OCI-LY7 (cell line): ENCODE data around the gene SPAG16. TPM values are rescaled to one million over a fixed set of nuclear protein-coding genes. Genes with fewer than 3 reads are reported as not detected.

ENCODE experiments used
- BruUV-seq: library from RNA; stranded (reverse); fragments of 400-500 nt; replicated peaks from 2 replicates; lab custom pipeline; 2021; lab: Mats Ljungman, UMichigan
- CTCF ChIA-PET: fragments of 300-600 bp; sonication (Branson Sonifier 250); formaldehyde crosslinking; loops from one replicate; lab custom pipeline; 2022; ENCODE audit warnings: antibody characterized with exemption; ENCODE audit not compliant: unreplicated experiment; lab: Charles Lee
- POLR2A ChIA-PET: fragments of 300-600 bp; sonication (Branson Sonifier 250); formaldehyde crosslinking; loops from one replicate; lab custom pipeline; 2022; ENCODE audit warnings: antibody characterized with exemption; lab: Charles Lee
- DNase-seq: peaks from one replicate; pipeline ENCODE4 v3.0.0-alpha.2; 2015; ENCODE audit warnings: low spot score
- H2AFZ ChIP-seq: fragments of 200-600 bp; sonication (generic), shearing (Covaris generic); 2 replicates; pipeline ENCODE4 v1.6.1; 2014; ENCODE audit warnings: mild to moderate bottlenecking, antibody characterized with exemption, low read length, moderate library complexity
- H3K27ac ChIP-seq: fragments of 200-600 bp; sonication (generic); 2 replicates; pipeline ENCODE4 v1.5.1; 2014; ENCODE audit warnings: mixed run types, low read depth, mild to moderate bottlenecking, moderate library complexity, low read length, inconsistent platforms; ENCODE audit not compliant: poor library complexity, severe bottlenecking
- H3K36me3 ChIP-seq: fragments of 200-600 bp; sonication (generic); 2 replicates; pipeline ENCODE4 v1.6.1; 2014; ENCODE audit warnings: mild to moderate bottlenecking, antibody characterized with exemption, low read length, moderate library complexity, mixed read lengths; ENCODE audit not compliant: insufficient read depth
- H3K4me1 ChIP-seq: fragments of 200-600 bp; sonication (generic); 2 replicates; pipeline ENCODE4 v1.5.1; 2014; ENCODE audit warnings: mild to moderate bottlenecking, low read length; ENCODE audit not compliant: insufficient read depth, poor library complexity, severe bottlenecking
- H3K4me2 ChIP-seq: fragments of 200-600 bp; sonication (generic); 2 replicates; pipeline ENCODE4 v1.6.1; 2014; ENCODE audit warnings: mild to moderate bottlenecking, low read length
- H3K4me3 ChIP-seq: fragments of 200-600 bp; sonication (generic); 2 replicates; pipeline ENCODE4 v1.5.1; 2014; ENCODE audit warnings: mild to moderate bottlenecking, low read depth, low read length; ENCODE audit not compliant: poor library complexity, severe bottlenecking
- H3K79me2 ChIP-seq: fragments of 200-600 bp; sonication (generic); 2 replicates; pipeline ENCODE4 v1.6.1; 2016; ENCODE audit warnings: low read depth, mild to moderate bottlenecking, low read length, moderate library complexity, mixed read lengths; ENCODE audit not compliant: insufficient read depth
- H3K9me2 ChIP-seq: fragments of 200-600 bp; sonication (generic); 2 replicates; pipeline ENCODE4 v1.6.1; 2016; ENCODE audit warnings: mild to moderate bottlenecking, low read length, mixed read lengths; ENCODE audit not compliant: insufficient read depth
- H3K9me3 ChIP-seq: fragments of 200-600 bp; sonication (generic); 2 replicates; pipeline ENCODE4 v1.6.1; 2014; ENCODE audit warnings: mild to moderate bottlenecking, mixed run types, low read length, mixed read lengths
- H4K20me1 ChIP-seq: fragments of 200-600 bp; sonication (generic); 2 replicates; pipeline ENCODE4 v1.6.1; 2014; ENCODE audit warnings: mild to moderate bottlenecking, antibody characterized with exemption, low read length, moderate library complexity, mixed read lengths; ENCODE audit not compliant: insufficient read depth
- CTCF ChIP-seq: fragments of 200-600 bp; sonication (generic); conservative IDR thresholded peaks from 2 replicates; pipeline ENCODE4 v1.5.1; 2014; ENCODE audit warnings: mild to moderate bottlenecking, antibody characterized with exemption, low read length, moderate library complexity, mixed read lengths
- EZH2phosphoT487 ChIP-seq: fragments of 200-600 bp; sonication (generic); IDR thresholded peaks from 2 replicates; pipeline ENCODE4 v1.6.1; 2018; ENCODE audit warnings: low read depth, borderline replicate concordance, mild to moderate bottlenecking, mixed run types, antibody characterized with exemption, low read length, moderate library complexity, mixed read lengths
- intact Hi-C: fragments of 100-400 bp; cut with micrococcal nuclease; formaldehyde crosslinking; loops from one replicate; pipeline ENCODE4 v1.10.0; 2022; ENCODE audit not compliant: unreplicated experiment
- microRNA-seq: library from miRNA; unstranded; fragments of <30 nt; microRNA quantifications from one replicate; pipeline ENCODE4 v1.2.0, GENCODE V29; 2022; ENCODE audit warnings: borderline replicate concordance
- small RNA-seq: library from RNA; depleted of rRNA; stranded (forward); fragments of <200 nt; gene quantifications from one replicate; pipeline ENCODE3, GENCODE V24; 2014
- total RNA-seq, 2 experiments: library from RNA; depleted of rRNA in 1 of 2; stranded (reverse); fragments of >200 nt in 1 of 2; shearing (Covaris generic) in 1 of 2; gene quantifications; 2 replicates each; pipeline ENCODE4 v1.2.3, GENCODE V29; 2014 to 2022

Gene SPAG16
- total RNA-seq, 2 experiments from 2014 or later: 22.1 to 24.2 TPM

GRCh38 chr2:214450118-214450894 is 1166.0 kb downstream of the SPAG16 start:
- Histone ChIP-seq H3K4me3 (no peak overlapping the region), H3K4me2 (no peak overlapping the region), H4K20me1 (no peaks in the 10 kb centered on the region), H3K4me1 (no peaks in the 10 kb centered on the region), H3K27ac (no peak overlapping the region), H2AFZ (no peak overlapping the region), H3K9me3 (no peaks in the 10 kb centered on the region), H3K79me2 (no peaks in the 10 kb centered on the region), H3K36me3 (no peaks in the 10 kb centered on the region), H3K9me2 (no peaks in the 10 kb centered on the region)
- intact Hi-C loops: no loop called here
- DNase-seq: no peak
- CTCF ChIA-PET: no interaction called here
- TF ChIP-seq EZH2phosphoT487 (no peak), CTCF (no peak)
- POLR2A ChIA-PET: interaction anchor here (0.5 kb wide), 1 partner anchor 1840 kb away, joined by 3 read pairs; no protein-coding TSS in a partner anchor
- no TSS peak for BruUV-seq

DNA sequence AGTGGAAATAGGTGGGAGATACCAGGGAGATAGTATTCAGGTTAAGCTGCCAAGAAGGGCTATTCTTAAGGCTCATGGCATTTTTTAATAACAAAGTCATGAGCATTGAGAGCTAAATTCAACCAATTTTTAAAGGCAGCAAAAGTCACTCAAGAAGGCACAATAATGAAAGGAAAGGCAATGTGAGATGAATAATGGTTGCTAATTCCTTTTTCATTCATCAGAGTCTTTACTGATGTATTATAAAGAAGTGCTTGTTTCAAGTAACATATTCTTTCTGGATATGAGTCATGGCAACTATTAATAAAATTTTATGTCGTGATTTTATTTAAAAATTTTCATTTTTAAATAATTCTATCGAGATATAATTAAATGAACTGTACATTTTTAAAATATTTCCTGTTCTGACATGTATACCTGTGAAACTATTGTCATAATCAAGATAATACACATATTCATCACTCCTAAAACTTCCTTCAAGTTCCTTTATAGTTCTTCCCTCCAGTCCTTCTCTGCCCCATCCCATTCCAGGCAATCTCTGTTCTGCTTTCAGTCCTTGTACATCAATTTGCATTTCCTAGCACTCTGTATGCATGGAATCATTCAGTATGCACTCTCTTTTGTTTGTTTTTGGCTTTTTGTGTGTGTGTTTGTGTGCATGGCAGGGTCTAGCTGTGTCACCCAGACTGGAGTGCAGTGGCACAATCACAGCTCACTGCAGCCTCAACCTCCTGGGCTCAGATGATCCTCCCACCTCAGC is 1167.4 kb downstream of the SPAG16 start:
- no peaks in the 10 kb centered on the region for H3K36me3 ChIP-seq
- no peaks in the 10 kb centered on the region for H3K9me2 ChIP-seq
- TF ChIP-seq EZH2phosphoT487 (no peak), CTCF (no peak)
- CTCF ChIA-PET: no interaction called here
- H3K4me2 ChIP-seq: no peak overlapping the region
- DNase-seq: no peak
- no peaks in the 10 kb centered on the region for H3K4me1 ChIP-seq
- BruUV-seq: no TSS peak
- POLR2A ChIA-PET: interaction anchor here (0.6 kb wide), 1 partner anchor 152 kb away, joined by 3 read pairs; no protein-coding TSS in a partner anchor
- no peaks in the 10 kb centered on the region for H4K20me1 ChIP-seq
- H2AFZ ChIP-seq: no peak overlapping the region
- H3K4me3 ChIP-seq: no peak overlapping the region
- H3K9me3 ChIP-seq: no peaks in the 10 kb centered on the region
- H3K27ac ChIP-seq: no peak overlapping the region
- H3K79me2 ChIP-seq: no peaks in the 10 kb centered on the region
- intact Hi-C loops: no loop called here

Small RNA genes lying within 50 kb of the gene (microRNA-seq; reads per million reads assigned to microRNA genes)
- gene MIR4438: not detected

Small RNA genes lying within 50 kb of the gene (small RNA-seq; reads per million reads assigned to genes)
- not detected for gene MIR4438

Other genes with a start within 250 kb of the SPAG16 start
- 45.1 and 54.6 TPM in 2 replicates for gene IKZF2, start 132.9 kb upstream of the SPAG16 start, total RNA-seq (2014; rRNA removed; shearing (Covaris generic))
- gene IKZF2, start 132.9 kb upstream of the SPAG16 start, total RNA-seq (2022): 20.0 and 23.3 TPM in 2 replicates